ENCODE results near the gene TCF3.

DNA sequence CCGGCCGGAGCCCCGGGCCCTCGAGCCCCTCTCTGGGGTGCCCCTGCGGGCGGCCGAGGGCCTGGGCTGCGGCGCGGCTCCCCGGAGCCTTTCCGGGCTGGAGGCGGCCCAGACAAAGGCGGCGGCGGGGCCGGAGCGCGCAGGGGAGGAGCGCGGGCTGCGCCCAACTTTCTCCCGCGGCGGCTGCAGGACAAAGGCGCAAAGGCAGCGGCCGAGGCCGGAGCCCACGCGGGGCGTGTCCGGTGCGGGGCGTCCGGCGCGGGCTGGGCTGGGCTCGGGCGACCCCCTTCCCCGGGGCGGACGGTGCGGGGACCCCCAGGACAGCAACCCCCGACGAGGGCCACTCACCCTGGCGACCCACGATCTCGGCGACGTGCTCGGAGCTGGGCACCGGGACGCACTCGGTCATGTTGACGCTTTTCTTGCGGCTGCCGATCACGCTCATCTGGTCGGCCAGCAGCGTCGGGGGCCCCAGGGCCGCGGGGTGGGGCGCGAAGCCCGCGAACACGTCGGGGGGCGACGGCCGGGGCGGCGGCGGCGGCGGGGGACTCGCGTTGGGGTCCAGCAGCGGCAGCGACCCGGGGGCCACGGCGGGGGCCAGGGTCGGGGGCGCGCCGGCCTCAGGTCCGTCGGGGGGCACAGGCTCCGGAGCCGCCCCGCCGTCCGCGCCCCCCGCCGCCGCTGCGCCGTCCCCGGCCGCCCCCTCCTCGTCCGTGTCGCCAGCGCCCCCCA, 85.1 kb downstream of the TCF3 start:
- no peak for TF ChIP-seq TEAD4 (IDR thresholded peaks at IDR 0.05; ENCODE audit: low read depth, low read length)
- TF ChIP-seq, protein P1, sequence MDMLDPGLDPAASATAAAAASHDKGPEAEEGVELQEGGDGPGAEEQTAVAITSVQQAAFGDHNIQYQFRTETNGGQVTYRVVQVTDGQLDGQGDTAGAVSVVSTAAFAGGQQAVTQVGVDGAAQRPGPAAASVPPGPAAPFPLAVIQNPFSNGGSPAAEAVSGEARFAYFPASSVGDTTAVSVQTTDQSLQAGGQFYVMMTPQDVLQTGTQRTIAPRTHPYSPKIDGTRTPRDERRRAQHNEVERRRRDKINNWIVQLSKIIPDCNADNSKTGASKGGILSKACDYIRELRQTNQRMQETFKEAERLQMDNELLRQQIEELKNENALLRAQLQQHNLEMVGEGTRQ (IDR thresholded peaks at IDR 0.05; ENCODE audit: low read length) = no peak
- TF ChIP-seq POLR2AphosphoS5 (IDR thresholded peaks at IDR 0.05; ENCODE audit: low read depth, low read length) = peak; percentile 70; the same call in 1 of the 2 replicates
- TF ChIP-seq CTCF (IDR thresholded peaks at IDR 0.05; ENCODE audit: control extremely low read depth in 1 of 3, insufficient read depth in 1 of 3, low read depth in 1 of 3, low read length in 3 of 3) = no peak
- no peak for TF ChIP-seq POLR2A (IDR thresholded peaks at IDR 0.05; ENCODE audit: control extremely low read depth in 1 of 2, low read depth in 2 of 2, low read length in 2 of 2)
- TF ChIP-seq YY1 (IDR thresholded peaks at IDR 0.05; ENCODE audit: low read depth, low read length) = no peak
- no peak for TF ChIP-seq SUZ12 (IDR thresholded peaks at IDR 0.05; ENCODE audit: low read length)
- TF ChIP-seq TBP (IDR thresholded peaks at IDR 0.05; ENCODE audit: low read depth, low read length) = no peak

All from H1 (cell line).